ENCODE measurements around the gene SERP2. TPM values are rescaled to one million over a fixed set of nuclear protein-coding genes. Genes with fewer than 3 reads are reported as not detected.

SERP2 gene
- total and polyA plus RNA-seq, 2 of the 13 experiments (the other 11 are each of a cell fraction or from before 2014, with no cell fraction given) = not detected

DNA sequence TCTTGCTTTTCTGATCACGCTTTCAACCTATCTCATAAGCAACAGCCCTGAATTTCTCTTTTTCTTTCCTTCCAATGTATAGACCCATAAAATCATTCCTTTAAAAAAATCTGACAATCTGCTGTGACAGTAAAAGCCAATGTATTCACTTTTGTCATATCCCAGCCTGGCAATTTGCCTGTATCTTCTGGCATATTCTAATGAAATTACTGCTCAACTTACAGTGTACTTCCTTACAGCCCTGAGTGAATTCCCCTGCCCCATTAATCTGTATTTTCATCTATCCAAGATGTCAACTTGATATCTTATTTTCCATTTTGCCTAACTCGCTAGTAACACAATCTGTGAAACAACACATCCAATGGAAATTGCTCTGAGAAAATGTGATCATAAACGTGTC, 18.0 kb upstream of the SERP2 start:
- WGBS (ENCODE audit: low lambda C conversion rate) = 27% methylated on average over 3 of the region's 3 CpGs
- no peaks in the 10 kb centered on the region for H4K20me1 ChIP-seq (ENCODE audit: insufficient read depth, low read length)
- H3K79me2 ChIP-seq (ENCODE audit: insufficient read depth, low read length) = no peaks in the 10 kb centered on the region
- TF ChIP-seq HNRNPLL (IDR thresholded peaks at IDR 0.05; ENCODE audit: low read depth, low read length, poor library complexity, severe bottlenecking) = no peak
- TF ChIP-seq UBTF (CRISPR knock-in tag; IDR thresholded peaks at IDR 0.05) = no peak
- TF ChIP-seq MAFK (conservative IDR thresholded peaks at IDR 0.05 in 1 of 2, IDR thresholded peaks at IDR 0.05 in 1 of 2; ENCODE audit: low read length in 2 of 2) = no peak
- TF ChIP-seq, protein P1, sequence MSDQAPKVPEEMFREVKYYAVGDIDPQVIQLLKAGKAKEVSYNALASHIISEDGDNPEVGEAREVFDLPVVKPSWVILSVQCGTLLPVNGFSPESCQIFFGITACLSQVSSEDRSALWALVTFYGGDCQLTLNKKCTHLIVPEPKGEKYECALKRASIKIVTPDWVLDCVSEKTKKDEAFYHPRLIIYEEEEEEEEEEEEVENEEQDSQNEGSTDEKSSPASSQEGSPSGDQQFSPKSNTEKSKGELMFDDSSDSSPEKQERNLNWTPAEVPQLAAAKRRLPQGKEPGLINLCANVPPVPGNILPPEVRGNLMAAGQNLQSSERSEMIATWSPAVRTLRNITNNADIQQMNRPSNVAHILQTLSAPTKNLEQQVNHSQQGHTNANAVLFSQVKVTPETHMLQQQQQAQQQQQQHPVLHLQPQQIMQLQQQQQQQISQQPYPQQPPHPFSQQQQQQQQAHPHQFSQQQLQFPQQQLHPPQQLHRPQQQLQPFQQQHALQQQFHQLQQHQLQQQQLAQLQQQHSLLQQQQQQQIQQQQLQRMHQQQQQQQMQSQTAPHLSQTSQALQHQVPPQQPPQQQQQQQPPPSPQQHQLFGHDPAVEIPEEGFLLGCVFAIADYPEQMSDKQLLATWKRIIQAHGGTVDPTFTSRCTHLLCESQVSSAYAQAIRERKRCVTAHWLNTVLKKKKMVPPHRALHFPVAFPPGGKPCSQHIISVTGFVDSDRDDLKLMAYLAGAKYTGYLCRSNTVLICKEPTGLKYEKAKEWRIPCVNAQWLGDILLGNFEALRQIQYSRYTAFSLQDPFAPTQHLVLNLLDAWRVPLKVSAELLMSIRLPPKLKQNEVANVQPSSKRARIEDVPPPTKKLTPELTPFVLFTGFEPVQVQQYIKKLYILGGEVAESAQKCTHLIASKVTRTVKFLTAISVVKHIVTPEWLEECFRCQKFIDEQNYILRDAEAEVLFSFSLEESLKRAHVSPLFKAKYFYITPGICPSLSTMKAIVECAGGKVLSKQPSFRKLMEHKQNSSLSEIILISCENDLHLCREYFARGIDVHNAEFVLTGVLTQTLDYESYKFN (CRISPR knock-in tag; conservative IDR thresholded peaks at IDR 0.05) = no peak
- no peak for TF ChIP-seq ZKSCAN1 (IDR thresholded peaks at IDR 0.05; ENCODE audit: low read length)
- TF ChIP-seq ZNF792 (CRISPR knock-in tag; IDR thresholded peaks at IDR 0.05) = no peak
- TF ChIP-seq KDM5A (IDR thresholded peaks at IDR 0.05; ENCODE audit: borderline replicate concordance, low read length) = no peak
- TF ChIP-seq FOSL1 (CRISPR knock-in tag; IDR thresholded peaks at IDR 0.05; ENCODE audit: borderline replicate concordance) = no peak
- TF ChIP-seq ZNF562 (CRISPR knock-in tag; IDR thresholded peaks at IDR 0.05; ENCODE audit: borderline replicate concordance) = no peak
- no peak for TF ChIP-seq HOMEZ (CRISPR knock-in tag; IDR thresholded peaks at IDR 0.05; ENCODE audit: low read depth)
- H2AFZ ChIP-seq (ENCODE audit: low read length) = no peak overlapping the region
- no peak overlapping the region for H3K9ac ChIP-seq (ENCODE audit: insufficient read depth, low read depth, low read length)
- in situ Hi-C loops (cut with HindIII; ENCODE audit: extremely low pct_ligation_motif_present, low pct_unique_long_range_greater_than_20kb) (no loop called here), intact Hi-C loops (cut with micrococcal nuclease; ENCODE audit: unreplicated experiment) (no loop called here)
- ChIA-PET POLR2A (no interaction called here), CTCF (ENCODE audit: low intra/inter-chr PET ratio, low total read pairs) (no interaction called here)
- no peak overlapping the region for H3K4me2 ChIP-seq (ENCODE audit: low read depth, low read length)
- no peak overlapping the region for H3K27ac ChIP-seq (ENCODE audit: extremely low read length, insufficient read depth, low read length)
- FAIRE-seq = no peak
- no TSS peak for BruUV-seq (replicated peaks)
- H3K27me3 ChIP-seq (ENCODE audit: control insufficient read depth in 1 of 2, insufficient read depth in 2 of 2, low read length in 2 of 2) = no peaks in the 10 kb centered on the region
- DNase-seq (ENCODE audit: low spot score) = no peak
- peaks cover 6% of the 10 kb centered on the region; the same call in 1 of the 2 replicates for H3K4me1 ChIP-seq (ENCODE audit: insufficient read depth, low read length)
- H3K9me3 ChIP-seq (ENCODE audit: low read length) = no peaks in the 10 kb centered on the region
- H3K4me3 ChIP-seq (replicated peaks in 1 of 3; ENCODE audit: insufficient read depth in 1 of 3, low read depth in 2 of 3, low read length in 3 of 3) = no peak overlapping the region
- H3K36me3 ChIP-seq (replicated peaks in 1 of 2; ENCODE audit: control insufficient read depth in 1 of 2, insufficient read depth in 2 of 2, low read length in 2 of 2) = no peaks in the 10 kb centered on the region
- ATAC-seq = no peak

Measured in HepG2 (cell line).